Nephron progenitor cell (in vitro differentiated cells): ENCODE measurements around the gene PLEKHA4.
"Not testable (repeated sequence)": the region's sequence is repeated elsewhere in the genome, so short reads cannot be mapped to it uniquely, and the experiment has no call there.

Source experiments
- DNase-seq: peaks from one replicate; pipeline ENCODE4 v3.0.0; 2021
- H3K27ac Mint-ChIP-seq: 2 replicates; pipeline ENCODE4 v1.8.0; 2021; ENCODE audit warnings: mild to moderate bottlenecking, moderate library complexity, mixed read lengths
- H3K27me3 Mint-ChIP-seq: 2 replicates; pipeline ENCODE4 v1.8.0; 2021; ENCODE audit warnings: mild to moderate bottlenecking, low read depth, mixed read lengths; ENCODE audit not compliant: poor library complexity
- H3K36me3 Mint-ChIP-seq: 2 replicates; pipeline ENCODE4 v1.8.0; 2021; ENCODE audit warnings: low read depth, mixed read lengths
- H3K4me1 Mint-ChIP-seq: 2 replicates; pipeline ENCODE4 v1.8.0; 2021; ENCODE audit warnings: mixed read lengths
- H3K4me3 Mint-ChIP-seq: 2 replicates; pipeline ENCODE4 v1.8.0; 2021; ENCODE audit warnings: mild to moderate bottlenecking, moderate library complexity, mixed read lengths
- H3K9me3 Mint-ChIP-seq: 2 replicates; pipeline ENCODE4 v1.8.0; 2021; ENCODE audit warnings: mild to moderate bottlenecking, moderate library complexity, mixed read lengths
- CTCF ChIP-seq: fragments of 200-600 bp; sonication (generic); IDR thresholded peaks from 2 replicates; pipeline ENCODE4 v1.5.0; 2021; ENCODE audit warnings: antibody characterized with exemption

The PLEKHA4 gene

GRCh38 chr19:48796298-48797083 is 71.9 kb downstream of the PLEKHA4 start:
- no peaks in the 10 kb centered on the region for H3K9me3 Mint-ChIP-seq
- no peak overlapping the region for H3K27ac Mint-ChIP-seq
- no peak for TF ChIP-seq CTCF
- H3K4me3 Mint-ChIP-seq, result no peak overlapping the region
- peaks cover 9% of the 10 kb centered on the region for H3K36me3 Mint-ChIP-seq
- peaks cover 2% of the 10 kb centered on the region for H3K27me3 Mint-ChIP-seq
- H3K4me1 Mint-ChIP-seq, result peaks cover 37% of the 10 kb centered on the region
- DNase-seq, result no peak

- TF ChIP-seq CTCF, result no peak
- Mint-ChIP-seq H3K27me3 (peaks cover 2% of the 10 kb centered on the region), H3K4me3 (peak overlapping the region; percentile 93), H3K9me3 (no peaks in the 10 kb centered on the region), H3K4me1 (peaks cover 37% of the 10 kb centered on the region), H3K36me3 (peaks cover 9% of the 10 kb centered on the region), H3K27ac (peak overlapping the region; percentile 92)
- DNase-seq, result no peak
Measured at GRCh38 chr19:48795685-48796070, 72.7 kb downstream of the PLEKHA4 start.

- peak overlapping the region; percentile 93 for H3K4me3 Mint-ChIP-seq
- peak; percentile 96 for TF ChIP-seq CTCF
Measured at GRCh38 chr19:48795055-48795684, 73.2 kb downstream of the PLEKHA4 start.

GRCh38 chr19:48794291-48794690 is 74.1 kb downstream of the PLEKHA4 start:
- no peak for DNase-seq
- no peak for TF ChIP-seq CTCF
- H3K36me3 Mint-ChIP-seq, result peaks cover 4% of the 10 kb centered on the region
- no peak overlapping the region for H3K27ac Mint-ChIP-seq
- H3K4me1 Mint-ChIP-seq, result peaks cover 30% of the 10 kb centered on the region
- no peaks in the 10 kb centered on the region for H3K9me3 Mint-ChIP-seq
- H3K27me3 Mint-ChIP-seq, result peaks cover 2% of the 10 kb centered on the region
- H3K4me3 Mint-ChIP-seq, result peak overlapping the region; percentile 93

More at GRCh38 chr19:48795055-48795684, 73.2 kb downstream of the PLEKHA4 start:
- Mint-ChIP-seq H3K4me1 (peaks cover 34% of the 10 kb centered on the region), H3K27me3 (peaks cover 2% of the 10 kb centered on the region), H3K27ac (peak overlapping the region; percentile 92), H3K36me3 (peaks cover 6% of the 10 kb centered on the region), H3K9me3 (no peaks in the 10 kb centered on the region)
- peak; percentile 88 for DNase-seq

GRCh38 chr19:48793271-48793670 is 75.1 kb downstream of the PLEKHA4 start:
- Mint-ChIP-seq H3K36me3 (peaks cover 3% of the 10 kb centered on the region), H3K27ac (no peak overlapping the region), H3K4me1 (peaks cover 19% of the 10 kb centered on the region), H3K27me3 (peaks cover 3% of the 10 kb centered on the region), H3K4me3 (no peak overlapping the region), H3K9me3 (no peaks in the 10 kb centered on the region)
- no peak for DNase-seq
- no peak for TF ChIP-seq CTCF

- Mint-ChIP-seq H3K27me3 (peaks cover 19% of the 10 kb centered on the region), H3K4me1 (peaks cover 13% of the 10 kb centered on the region)
- H3K4me3 Mint-ChIP-seq, H3K9me3 Mint-ChIP-seq, H3K27ac Mint-ChIP-seq, DNase-seq, H3K36me3 Mint-ChIP-seq: not testable (repeated sequence)
Measured at GRCh38 chr19:48787331-48787730, 81.1 kb downstream of the PLEKHA4 start.
